ENCODE results near the gene TARDBP. TPM values are rescaled to one million over a fixed set of nuclear protein-coding genes. Genes with fewer than 3 reads are reported as not detected.
A peak's percentile ranks its signal among the peaks of the same experiment; 100 is the strongest.
"Not testable (repeated sequence)": the region's sequence is repeated elsewhere in the genome, so short reads cannot be mapped to it uniquely, and the experiment has no call there.

The TARDBP gene
- polyA plus RNA-seq, 10 donors, result 141 to 224 (median 183) TPM

DNA sequence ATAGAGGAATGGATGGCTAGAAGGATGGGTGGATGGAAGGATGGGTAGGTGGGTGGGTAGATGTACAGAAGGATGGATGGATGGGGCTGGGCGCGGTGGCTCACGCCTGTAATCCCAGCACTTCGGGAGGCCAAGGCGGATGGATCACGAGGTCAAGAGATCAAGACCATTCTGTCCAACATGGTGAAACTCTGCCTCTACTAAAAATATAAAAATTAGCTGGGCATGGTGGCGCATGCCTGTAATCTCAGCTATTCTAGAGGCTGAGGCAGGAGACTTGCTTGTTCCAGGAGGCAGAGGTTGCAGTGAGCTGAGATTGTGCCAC lies 27.6 kb downstream of the TARDBP start:
- not testable (repeated sequence) for DNase-seq

DNA sequence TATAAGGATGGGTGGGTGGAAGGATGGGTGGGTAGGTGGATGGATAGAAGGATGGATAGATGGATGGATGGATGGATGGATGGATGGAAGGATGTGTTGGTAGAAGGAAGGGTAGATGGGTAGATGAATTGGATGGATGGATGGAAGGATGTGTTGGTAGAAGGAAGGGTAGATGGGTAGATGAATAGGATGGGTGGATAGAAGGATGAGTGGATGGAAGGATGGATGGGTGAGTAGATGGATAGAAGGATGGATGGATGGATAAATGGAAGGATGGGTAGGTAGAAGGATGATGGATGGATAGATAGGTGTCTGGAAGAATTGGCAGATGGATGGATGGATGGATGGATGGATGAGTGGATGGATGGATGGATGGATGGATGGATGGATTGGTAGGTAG lies 28.6 kb downstream of the TARDBP start:
- no peak for DNase-seq

GRCh38 chr1:11042065-11042464 lies 29.6 kb downstream of the TARDBP start:
- DNase-seq, result no peak

- no peak for DNase-seq
Observed at GRCh38 chr1:11042995-11043874, 30.8 kb downstream of the TARDBP start.

DNA sequence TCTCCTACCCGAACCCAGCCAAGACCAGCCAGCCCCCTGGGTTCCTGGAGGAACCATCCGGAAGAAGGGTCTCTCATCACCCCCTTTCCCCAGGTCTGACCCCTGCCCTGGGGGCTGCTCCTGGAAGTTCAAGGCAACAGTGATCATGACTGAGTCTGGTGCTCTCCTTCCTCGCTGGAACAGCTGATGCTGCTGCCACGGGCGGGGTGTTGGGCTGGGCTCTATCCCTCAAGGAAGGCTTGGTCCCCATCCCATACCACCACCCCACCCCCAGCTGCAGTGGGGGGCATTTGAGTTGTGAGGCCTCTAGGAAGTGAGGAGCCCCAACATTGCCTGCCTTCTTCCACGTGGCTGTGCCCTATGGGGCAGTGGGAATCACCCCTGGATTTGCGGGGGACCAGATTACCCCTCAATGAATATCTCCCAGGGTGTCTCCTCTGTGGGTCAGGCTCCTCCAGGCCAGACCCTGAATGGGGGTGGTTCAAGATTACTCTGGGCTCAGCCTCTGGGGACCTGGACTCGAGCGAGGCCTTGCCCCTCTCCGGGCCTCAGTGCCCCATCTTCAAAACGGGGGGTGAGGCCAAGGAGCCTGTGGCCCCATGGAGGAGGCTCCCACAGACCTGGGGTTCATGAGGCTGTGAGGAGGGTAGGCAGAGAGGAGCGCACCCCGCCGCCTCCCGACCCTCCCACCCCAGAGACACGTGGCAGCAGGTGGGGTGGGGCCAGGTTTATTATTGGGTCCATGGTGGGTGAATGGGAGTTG lies 31.8 kb downstream of the TARDBP start:
- no peak for DNase-seq

DNA sequence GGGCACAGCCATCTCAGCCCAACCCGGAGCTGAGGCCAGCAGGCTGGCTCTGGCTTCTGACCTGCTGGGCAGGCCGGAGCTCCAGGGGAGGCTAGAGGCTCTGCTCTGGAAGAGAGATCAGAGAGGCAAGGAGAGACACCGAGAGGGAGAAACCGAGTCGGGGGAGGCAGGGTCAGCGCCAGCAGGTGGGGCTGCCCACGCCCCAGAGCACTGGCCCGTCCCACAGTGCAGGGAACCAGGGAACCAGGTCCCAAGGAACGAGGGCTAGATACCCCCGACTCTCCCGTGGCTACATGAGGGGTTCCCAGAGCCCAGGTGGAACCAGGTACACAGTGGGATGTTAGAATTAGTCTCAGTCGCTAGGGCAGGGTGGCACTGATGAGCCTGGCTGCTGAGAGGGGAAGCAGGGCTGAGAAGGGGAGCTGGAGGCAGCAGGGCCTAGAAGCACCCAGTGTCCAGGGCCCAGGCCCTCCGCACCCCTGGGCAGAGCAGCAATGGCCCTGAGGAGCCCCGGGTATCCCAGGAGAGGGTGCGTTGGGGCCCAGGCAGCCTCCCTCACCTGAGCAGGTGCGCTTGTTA lies 32.5 kb downstream of the TARDBP start:
- DNase-seq, result no peak

- DNase-seq, result no peak
Observed at GRCh38 chr1:11045428-11046269, 33.2 kb downstream of the TARDBP start.

DNA sequence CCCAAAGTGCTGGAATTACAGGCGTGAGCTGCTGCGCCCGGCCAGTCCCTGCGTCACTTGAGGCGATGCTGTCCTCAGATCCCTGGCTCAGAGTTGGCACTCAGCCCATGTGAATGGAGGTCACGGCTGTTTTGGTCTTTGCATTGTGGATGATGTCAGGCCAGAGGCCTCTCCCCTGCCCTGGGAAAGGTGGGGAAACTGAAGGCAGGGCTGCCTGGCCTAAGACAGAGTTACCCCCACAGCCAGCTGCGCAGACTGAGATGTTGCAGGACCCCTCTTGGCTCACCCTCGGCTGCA lies 33.8 kb downstream of the TARDBP start:
- DNase-seq, result no peak

DNA sequence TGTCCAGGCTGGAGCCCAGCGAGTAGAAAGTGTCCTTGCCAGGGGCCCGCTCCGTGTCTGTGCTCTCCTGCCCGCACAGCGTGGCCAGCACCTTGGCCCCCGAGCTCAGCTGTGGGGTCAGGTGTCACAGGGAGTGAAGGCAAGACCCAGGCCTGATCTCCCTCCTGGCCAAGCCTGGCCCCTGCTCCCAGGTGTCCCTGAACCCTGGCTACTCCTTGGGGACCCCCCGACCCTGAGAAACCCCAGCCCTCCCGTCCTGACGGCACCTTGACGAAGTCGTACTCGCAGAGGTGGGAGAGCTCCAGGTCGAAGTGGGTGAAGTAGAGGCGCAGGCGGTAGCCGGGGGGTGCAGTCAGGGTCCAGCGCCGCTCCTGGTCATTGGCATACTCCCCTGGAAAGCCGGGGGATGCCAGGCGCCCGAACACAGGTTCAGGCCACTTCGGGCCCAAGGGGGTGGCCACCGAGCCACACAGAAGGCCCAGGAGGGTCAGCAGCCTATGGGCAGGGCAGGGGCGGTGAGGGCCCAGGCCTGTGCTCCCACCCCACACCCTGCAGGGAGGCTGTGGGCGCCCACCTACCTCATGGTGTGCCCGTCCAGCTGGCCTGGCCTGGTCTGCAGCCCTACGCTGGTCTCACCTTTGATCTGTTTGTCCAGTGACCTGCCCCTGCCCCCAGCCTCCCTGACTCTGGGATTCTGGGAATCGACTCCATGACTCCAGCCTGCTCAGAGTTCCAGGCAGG lies 34.3 kb downstream of the TARDBP start, which contains the start of gene MASP2:
MASP2 (minus strand) TSS at position 615 of the 741 bp plus-strand sequence; CDS start at position 583, 32 bp downstream.
- no peak for DNase-seq

GRCh38 chr1:11051121-11051520 lies 38.7 kb downstream of the TARDBP start:
- not testable (repeated sequence) for DNase-seq

DNA sequence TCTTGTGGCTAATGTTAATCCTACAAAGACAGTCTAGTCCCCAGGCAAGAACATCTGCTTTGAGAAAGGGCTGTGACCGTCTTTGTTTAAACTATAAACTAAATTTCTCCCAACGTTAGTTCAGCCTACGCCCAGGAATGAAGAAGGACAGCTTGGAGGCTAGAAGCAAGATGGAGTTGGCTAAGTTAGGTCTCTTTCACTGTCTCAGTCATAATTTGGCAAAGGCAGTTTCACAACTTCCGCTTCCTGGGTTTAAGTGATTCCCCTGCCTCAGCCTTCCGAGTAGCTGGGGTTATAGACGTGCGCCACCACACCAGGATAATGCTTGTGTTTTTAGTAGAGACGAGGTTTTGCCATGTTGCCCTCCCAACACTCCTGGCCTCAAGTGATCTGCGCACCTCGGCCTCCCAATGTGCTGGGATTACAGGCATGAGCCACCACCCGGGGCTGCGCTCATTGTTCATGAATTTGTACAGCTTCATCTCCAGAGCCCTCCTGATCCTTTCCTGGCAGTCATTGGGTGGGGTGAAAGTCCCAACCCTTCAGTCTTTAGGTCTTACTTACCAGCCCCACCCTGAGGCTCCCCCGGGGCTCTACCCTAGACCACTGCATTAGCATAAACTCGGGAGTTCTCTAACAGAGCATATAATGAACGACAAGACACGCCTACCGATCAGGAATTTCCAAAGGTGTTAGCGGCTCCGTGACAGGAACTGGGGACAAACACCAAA lies 39.5 kb downstream of the TARDBP start:
- no peak for DNase-seq

GRCh38 chr1:11052839-11053757 lies 40.6 kb downstream of the TARDBP start:
- peak in 1 of 3 donors; percentile 59 for DNase-seq

DNA sequence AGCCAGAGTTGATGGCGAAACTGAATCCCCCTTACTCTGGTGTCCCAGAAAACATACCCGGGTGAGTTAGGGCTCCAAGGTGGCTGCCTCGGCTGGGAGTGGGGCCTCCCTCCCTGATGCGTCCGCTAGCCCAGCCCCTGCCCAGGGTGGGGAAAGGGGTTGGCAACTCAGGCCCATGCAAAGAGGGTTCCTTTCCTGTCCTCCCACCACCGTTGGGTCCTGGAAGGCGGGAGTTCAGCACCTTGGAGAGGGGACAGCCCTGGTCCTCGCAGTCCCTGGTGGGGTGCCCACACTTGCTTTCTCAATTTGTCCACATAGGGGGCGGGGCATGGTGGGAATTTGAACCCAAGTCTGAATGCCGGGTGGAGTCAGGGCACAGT lies 41.3 kb downstream of the TARDBP start:
- DNase-seq, result peak in 1 of 3 donors; percentile 50

GRCh38 chr1:11054181-11054580 lies 41.7 kb downstream of the TARDBP start:
- DNase-seq, result no peak

DNA sequence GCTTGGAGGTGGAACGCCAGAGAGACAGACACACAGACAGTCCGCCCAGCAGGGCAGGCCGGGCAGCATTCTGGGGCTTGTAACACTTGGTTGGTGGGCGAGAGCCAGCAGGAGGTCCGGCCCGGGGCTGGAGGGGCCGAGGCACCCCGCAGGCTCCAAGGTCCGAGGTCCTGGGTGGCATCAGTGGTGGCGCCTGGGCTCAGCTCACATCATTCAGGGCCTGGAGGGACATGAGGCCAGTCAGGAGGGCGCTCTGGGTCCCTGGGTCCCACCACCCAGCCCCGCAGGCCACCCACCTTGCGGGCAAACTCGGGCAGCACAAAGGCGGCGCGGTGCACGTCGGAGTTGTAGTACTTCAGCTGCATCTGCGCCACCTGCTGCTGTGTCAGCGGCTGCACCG lies 42.2 kb downstream of the TARDBP start:
- DNase-seq, result no peak

DNA sequence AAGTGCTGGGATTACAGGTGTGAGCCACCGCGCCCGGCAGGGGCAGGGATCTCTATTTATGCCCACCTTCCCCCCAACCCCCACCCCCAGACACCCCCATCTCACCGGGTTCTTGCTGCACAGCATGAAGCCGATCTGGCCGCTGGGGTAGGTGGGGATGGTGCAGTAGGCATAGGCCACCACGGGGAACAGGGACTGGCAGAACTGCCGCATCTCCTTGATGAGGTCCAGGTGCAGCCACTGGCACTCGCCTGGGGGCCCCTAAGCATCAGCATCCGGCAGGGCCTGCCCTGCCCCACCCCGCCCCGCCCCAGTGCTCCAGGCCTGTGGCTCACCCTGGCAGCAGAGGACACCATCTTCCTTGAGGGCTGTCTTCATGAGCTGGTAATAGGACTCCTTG lies 43.2 kb downstream of the TARDBP start:
- DNase-seq, result no peak

GRCh38 chr1:11056504-11056903 lies 44.0 kb downstream of the TARDBP start:
- DNase-seq, result no peak

GRCh38 chr1:11057477-11057876 lies 45.0 kb downstream of the TARDBP start:
- no peak for DNase-seq

DNA sequence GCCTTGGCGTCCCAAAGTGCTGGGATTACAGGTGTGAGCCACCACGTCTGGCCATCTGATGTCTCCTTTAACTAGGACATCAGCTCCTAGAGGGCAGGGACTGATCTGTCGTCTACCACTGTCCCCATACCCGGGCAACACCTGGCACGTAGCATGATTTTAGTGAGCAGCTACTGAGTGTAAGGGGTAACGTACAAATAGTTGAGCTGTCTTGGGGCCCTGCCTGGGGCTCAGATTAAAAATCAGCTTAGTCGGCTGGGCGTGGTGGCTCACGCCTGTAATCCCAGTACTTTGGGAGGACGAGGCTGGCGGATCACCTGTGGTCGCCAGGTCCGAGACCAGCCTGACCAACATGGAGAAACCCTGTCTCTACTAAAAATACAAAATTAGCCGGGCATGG lies 45.6 kb downstream of the TARDBP start:
- no peak for DNase-seq

Measured in muscle of back (tissue), 11 donors.